ENCODE measurements around the gene P2RY14.
"Not testable (repeated sequence)": the region's sequence is repeated elsewhere in the genome, so short reads cannot be mapped to it uniquely, and the experiment has no call there.

The P2RY14 gene

GRCh38 chr3:151195826-151196225 lies 82.5 kb downstream of the P2RY14 start:
- no peak overlapping the region for H3K9ac ChIP-seq (ENCODE audit: low read depth, low read length)
- H3K4me3 ChIP-seq (ENCODE audit: low read depth, low read length) = no peak overlapping the region
- H3K27me3 ChIP-seq (ENCODE audit: control insufficient read depth, insufficient read depth, low read length) = no peaks in the 10 kb centered on the region
- no peaks in the 10 kb centered on the region for H3K36me3 ChIP-seq (ENCODE audit: control insufficient read depth, insufficient read depth, low read length)
- H3K4me1 ChIP-seq (ENCODE audit: control insufficient read depth, insufficient read depth, low read length) = no peaks in the 10 kb centered on the region
- H3K9me3 ChIP-seq (ENCODE audit: control insufficient read depth, insufficient read depth, low read length) = no peaks in the 10 kb centered on the region

DNA sequence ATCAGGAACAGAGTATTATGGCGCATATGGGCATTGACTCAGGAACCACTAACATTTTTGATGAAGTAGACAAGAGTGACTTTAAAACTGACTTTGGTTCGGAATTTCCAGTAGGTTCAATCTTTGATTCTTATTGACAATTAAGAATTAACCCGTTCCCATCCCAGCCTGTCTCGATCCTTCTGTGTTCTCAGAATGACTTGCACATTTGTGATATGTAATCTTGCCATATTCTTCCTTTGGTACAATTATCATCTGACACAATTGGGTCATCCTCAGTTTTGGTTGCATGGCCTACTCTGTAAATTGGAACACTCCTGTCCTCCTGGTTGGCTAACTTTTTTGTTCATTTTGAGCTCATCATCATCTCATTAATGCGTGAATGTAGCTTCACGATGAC lies 85.8 kb downstream of the P2RY14 start:
- H3K9me3 ChIP-seq (ENCODE audit: control insufficient read depth, insufficient read depth, low read length) = no peaks in the 10 kb centered on the region
- no peaks in the 10 kb centered on the region for H3K4me1 ChIP-seq (ENCODE audit: control insufficient read depth, insufficient read depth, low read length)
- H3K36me3 ChIP-seq (ENCODE audit: control insufficient read depth, insufficient read depth, low read length) = no peaks in the 10 kb centered on the region
- H3K9ac ChIP-seq (ENCODE audit: low read depth, low read length) = no peak overlapping the region
- H3K27me3 ChIP-seq (ENCODE audit: control insufficient read depth, insufficient read depth, low read length) = no peaks in the 10 kb centered on the region
- H3K4me3 ChIP-seq (ENCODE audit: low read depth, low read length) = no peak overlapping the region

DNA sequence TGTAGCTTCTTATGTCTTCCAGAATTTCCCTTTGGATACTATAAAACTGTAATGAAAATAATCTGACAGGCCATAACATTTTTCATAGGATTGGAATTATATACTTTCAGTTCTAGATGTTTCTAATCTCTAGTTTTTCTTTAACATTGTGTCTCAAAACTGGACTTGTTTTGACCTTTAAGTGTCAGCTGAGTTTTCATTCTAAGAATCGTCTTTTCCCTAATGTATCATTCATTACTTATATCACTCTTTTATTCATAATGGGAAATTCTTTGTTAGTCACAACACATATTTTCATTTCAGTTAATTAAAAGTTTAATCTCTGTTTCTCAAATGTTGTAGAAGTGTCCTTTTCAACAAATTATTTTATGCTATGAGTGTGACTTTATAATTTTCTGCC lies 87.2 kb downstream of the P2RY14 start:
- H3K9ac ChIP-seq (ENCODE audit: low read depth, low read length) = no peak overlapping the region
- H3K4me1 ChIP-seq (ENCODE audit: control insufficient read depth, insufficient read depth, low read length) = no peaks in the 10 kb centered on the region
- H3K36me3 ChIP-seq (ENCODE audit: control insufficient read depth, insufficient read depth, low read length) = no peaks in the 10 kb centered on the region
- H3K9me3 ChIP-seq (ENCODE audit: control insufficient read depth, insufficient read depth, low read length) = no peaks in the 10 kb centered on the region
- H3K4me3 ChIP-seq (ENCODE audit: low read depth, low read length) = no peak overlapping the region
- no peaks in the 10 kb centered on the region for H3K27me3 ChIP-seq (ENCODE audit: control insufficient read depth, insufficient read depth, low read length)

- H3K4me3 ChIP-seq (ENCODE audit: low read depth, low read length) = no peak overlapping the region
- H3K36me3 ChIP-seq (ENCODE audit: control insufficient read depth, insufficient read depth, low read length) = no peaks in the 10 kb centered on the region
- H3K27me3 ChIP-seq (ENCODE audit: control insufficient read depth, insufficient read depth, low read length) = no peaks in the 10 kb centered on the region
- H3K9ac ChIP-seq (ENCODE audit: low read depth, low read length) = no peak overlapping the region
- H3K9me3 ChIP-seq (ENCODE audit: control insufficient read depth, insufficient read depth, low read length) = no peaks in the 10 kb centered on the region
- no peaks in the 10 kb centered on the region for H3K4me1 ChIP-seq (ENCODE audit: control insufficient read depth, insufficient read depth, low read length)
Measured at GRCh38 chr3:151183265-151183671, 95.1 kb downstream of the P2RY14 start.

GRCh38 chr3:151182349-151183079 lies 95.8 kb downstream of the P2RY14 start:
- Histone ChIP-seq H3K4me3 (ENCODE audit: low read depth, low read length) (no peak overlapping the region), H3K36me3 (ENCODE audit: control insufficient read depth, insufficient read depth, low read length) (no peaks in the 10 kb centered on the region), H3K9ac (ENCODE audit: low read depth, low read length) (no peak overlapping the region), H3K4me1 (ENCODE audit: control insufficient read depth, insufficient read depth, low read length) (no peaks in the 10 kb centered on the region), H3K27me3 (ENCODE audit: control insufficient read depth, insufficient read depth, low read length) (no peaks in the 10 kb centered on the region), H3K9me3 (ENCODE audit: control insufficient read depth, insufficient read depth, low read length) (no peaks in the 10 kb centered on the region)

DNA sequence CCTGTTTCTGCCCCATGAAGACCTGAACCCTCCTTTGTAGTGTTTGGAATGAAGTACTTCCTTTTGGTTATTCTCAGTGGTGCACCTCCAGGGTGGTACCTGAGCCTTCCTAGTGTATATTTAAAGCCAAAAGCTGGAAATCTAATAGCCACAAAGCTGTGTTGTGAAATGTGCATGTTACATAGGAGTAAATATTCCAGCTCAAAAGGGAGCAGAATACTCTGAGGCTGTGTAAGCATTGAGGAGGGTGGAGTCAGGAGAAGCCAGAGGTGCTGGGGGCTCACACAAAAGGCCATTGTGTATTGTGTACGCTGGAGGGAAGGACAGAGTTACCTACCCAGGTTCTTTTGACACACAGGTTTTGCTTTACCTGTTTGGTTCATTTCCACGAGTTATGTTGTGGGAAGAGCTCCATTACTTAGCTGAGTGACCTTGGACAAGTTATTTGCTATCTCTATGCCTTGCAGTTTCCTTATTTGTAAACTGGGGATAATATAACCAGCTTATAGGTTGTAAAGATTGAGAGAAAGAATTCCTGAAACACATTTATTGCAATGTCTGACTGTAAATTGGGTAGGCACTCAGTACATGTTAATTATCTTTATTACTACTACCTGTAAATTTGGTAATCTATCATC lies 100.0 kb downstream of the P2RY14 start:
- Histone ChIP-seq H3K36me3 (ENCODE audit: control insufficient read depth, insufficient read depth, low read length) (no peaks in the 10 kb centered on the region), H3K4me1 (ENCODE audit: control insufficient read depth, insufficient read depth, low read length) (no peaks in the 10 kb centered on the region), H3K9me3 (ENCODE audit: control insufficient read depth, insufficient read depth, low read length) (no peaks in the 10 kb centered on the region), H3K9ac (ENCODE audit: low read depth, low read length) (no peak overlapping the region), H3K4me3 (ENCODE audit: low read depth, low read length) (no peak overlapping the region), H3K27me3 (ENCODE audit: control insufficient read depth, insufficient read depth, low read length) (no peaks in the 10 kb centered on the region)

DNA sequence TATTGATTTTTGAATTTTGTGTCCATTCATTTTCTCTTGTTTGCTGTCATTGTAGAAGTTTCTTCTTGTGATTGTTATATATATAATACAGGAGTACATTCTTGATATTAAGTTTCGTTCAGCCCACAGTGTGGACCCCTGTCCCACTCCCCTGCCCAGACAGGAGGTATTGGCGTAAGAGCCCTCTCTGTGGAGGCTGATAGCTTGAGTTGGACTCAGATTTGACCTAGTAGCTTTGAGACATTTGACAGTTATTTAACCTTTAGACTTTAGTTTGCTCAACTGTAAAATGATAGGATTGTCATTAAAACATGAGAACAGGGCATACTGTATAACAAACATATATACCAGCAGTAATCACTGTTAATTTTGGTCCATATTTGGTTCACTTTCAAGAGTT lies 102.4 kb downstream of the P2RY14 start:
- no peak overlapping the region for H3K9ac ChIP-seq (ENCODE audit: low read depth, low read length)
- no peaks in the 10 kb centered on the region for H3K4me1 ChIP-seq (ENCODE audit: control insufficient read depth, insufficient read depth, low read length)
- no peaks in the 10 kb centered on the region for H3K27me3 ChIP-seq (ENCODE audit: control insufficient read depth, insufficient read depth, low read length)
- H3K9me3 ChIP-seq (ENCODE audit: control insufficient read depth, insufficient read depth, low read length) = no peaks in the 10 kb centered on the region
- H3K36me3 ChIP-seq (ENCODE audit: control insufficient read depth, insufficient read depth, low read length) = no peaks in the 10 kb centered on the region
- H3K4me3 ChIP-seq (ENCODE audit: low read depth, low read length) = no peak overlapping the region

DNA sequence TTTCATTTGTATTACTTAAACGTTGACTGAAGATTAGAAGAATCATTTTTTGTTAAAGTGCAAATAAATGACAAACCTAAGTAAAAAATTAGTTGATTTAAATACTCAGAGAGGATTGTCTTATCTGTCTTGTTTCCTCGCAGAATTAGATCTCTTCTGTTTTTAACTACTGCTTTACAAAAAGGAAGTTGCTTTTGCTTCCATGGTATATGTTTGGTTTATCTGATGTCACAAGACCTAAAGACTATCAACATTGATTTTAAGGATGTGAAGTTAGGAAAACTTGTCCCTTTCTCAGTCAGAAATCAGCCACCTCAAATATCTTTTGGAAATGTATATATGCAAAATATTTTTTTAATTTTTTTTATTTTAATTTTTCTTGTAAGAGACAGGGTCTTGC lies 104.0 kb downstream of the P2RY14 start:
- Histone ChIP-seq H3K4me3 (ENCODE audit: low read depth, low read length) (no peak overlapping the region), H3K9ac (ENCODE audit: low read depth, low read length) (no peak overlapping the region), H3K36me3 (ENCODE audit: control insufficient read depth, insufficient read depth, low read length) (no peaks in the 10 kb centered on the region), H3K27me3 (ENCODE audit: control insufficient read depth, insufficient read depth, low read length) (no peaks in the 10 kb centered on the region), H3K4me1 (ENCODE audit: control insufficient read depth, insufficient read depth, low read length) (no peaks in the 10 kb centered on the region), H3K9me3 (ENCODE audit: control insufficient read depth, insufficient read depth, low read length) (no peaks in the 10 kb centered on the region)

DNA sequence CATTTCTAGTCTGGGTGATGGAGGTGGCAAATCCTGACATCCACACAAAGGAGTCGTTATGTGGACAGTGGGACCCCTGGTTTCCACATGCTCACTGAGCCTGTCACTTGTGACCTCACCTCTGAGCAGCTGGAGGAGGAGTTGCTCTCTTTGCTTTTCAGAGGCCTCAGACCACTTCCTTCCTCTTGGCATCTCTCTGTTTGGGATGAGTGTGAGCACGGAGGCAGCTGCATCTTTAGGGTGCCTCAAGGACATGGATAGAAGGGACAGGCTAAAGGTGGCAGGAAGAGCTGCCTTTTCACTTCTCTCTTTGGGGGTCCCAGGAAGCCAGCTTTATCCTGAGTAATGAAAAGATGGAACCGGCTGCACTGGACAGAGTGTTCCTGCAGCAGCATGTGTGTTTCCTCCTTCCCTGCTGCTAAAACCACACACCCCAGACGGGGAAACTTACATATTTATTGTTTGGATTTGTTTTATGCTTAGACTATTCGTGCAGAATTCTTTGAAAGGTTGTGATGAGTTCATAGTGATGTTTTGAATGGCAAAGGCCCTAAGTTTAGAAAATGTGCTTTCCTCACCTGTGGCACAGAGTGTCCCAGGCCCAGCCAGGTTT lies 107.1 kb downstream of the P2RY14 start:
- no peaks in the 10 kb centered on the region for H3K9me3 ChIP-seq (ENCODE audit: control insufficient read depth, insufficient read depth, low read length)
- no peaks in the 10 kb centered on the region for H3K4me1 ChIP-seq (ENCODE audit: control insufficient read depth, insufficient read depth, low read length)

DNA sequence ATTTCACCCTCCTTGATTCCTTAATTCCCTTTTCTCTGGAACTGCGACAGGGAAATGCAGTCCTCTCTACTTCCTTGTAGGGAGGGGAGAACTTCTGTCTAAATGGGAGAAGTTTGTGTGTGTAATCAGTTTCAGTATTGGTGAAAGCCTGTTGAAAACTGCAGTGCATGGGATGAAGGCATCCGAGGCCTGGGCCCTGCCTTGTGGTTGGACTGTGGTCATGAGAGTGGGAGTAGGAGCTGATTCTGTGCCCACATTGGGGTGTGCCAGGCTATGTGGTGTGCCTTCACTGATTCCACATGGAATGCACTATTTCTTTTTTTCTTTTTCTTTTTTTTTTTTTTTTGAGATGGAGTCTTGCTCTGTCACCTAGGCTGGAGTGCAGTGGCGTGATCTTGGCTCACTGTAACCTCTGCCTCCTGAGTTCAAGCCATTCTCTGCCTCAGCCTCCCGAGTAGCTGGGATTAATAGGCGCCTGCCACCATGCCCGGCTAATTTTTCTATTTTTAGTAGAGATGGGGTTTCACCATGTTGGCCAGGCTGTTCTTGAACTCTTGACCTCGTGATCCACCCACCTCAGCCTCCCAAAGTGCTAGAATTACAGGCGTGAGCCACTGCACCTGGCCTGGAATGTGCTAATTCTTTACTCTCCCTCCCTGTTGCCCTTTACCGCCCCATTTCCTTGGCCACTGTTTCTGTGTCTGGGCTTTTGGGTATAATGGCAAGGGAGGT lies 108.2 kb downstream of the P2RY14 start:
- H3K36me3 ChIP-seq (ENCODE audit: control insufficient read depth, insufficient read depth, low read length); H3K4me1 ChIP-seq (ENCODE audit: control insufficient read depth, insufficient read depth, low read length); H3K9me3 ChIP-seq (ENCODE audit: control insufficient read depth, insufficient read depth, low read length); H3K27me3 ChIP-seq (ENCODE audit: control insufficient read depth, insufficient read depth, low read length); H3K4me3 ChIP-seq (ENCODE audit: low read depth, low read length); H3K9ac ChIP-seq (ENCODE audit: low read depth, low read length): not testable (repeated sequence)

More for the DNA sequence above, 107.1 kb downstream of the P2RY14 start:
- no peaks in the 10 kb centered on the region for H3K36me3 ChIP-seq (ENCODE audit: control insufficient read depth, insufficient read depth, low read length)
- H3K27me3 ChIP-seq (ENCODE audit: control insufficient read depth, insufficient read depth, low read length) = no peaks in the 10 kb centered on the region
- no peak overlapping the region for H3K4me3 ChIP-seq (ENCODE audit: low read depth, low read length)
- H3K9ac ChIP-seq (ENCODE audit: low read depth, low read length) = no peak overlapping the region

GRCh38 chr3:151169262-151169947 lies 108.9 kb downstream of the P2RY14 start:
- Histone ChIP-seq H3K9me3 (ENCODE audit: control insufficient read depth, insufficient read depth, low read length) (no peaks in the 10 kb centered on the region), H3K9ac (ENCODE audit: low read depth, low read length) (no peak overlapping the region)

More at GRCh38 chr3:151169262-151169947, 108.9 kb downstream of the P2RY14 start:
- Histone ChIP-seq H3K4me1 (ENCODE audit: control insufficient read depth, insufficient read depth, low read length) (no peaks in the 10 kb centered on the region), H3K36me3 (ENCODE audit: control insufficient read depth, insufficient read depth, low read length) (no peaks in the 10 kb centered on the region), H3K27me3 (ENCODE audit: control insufficient read depth, insufficient read depth, low read length) (no peaks in the 10 kb centered on the region), H3K4me3 (ENCODE audit: low read depth, low read length) (no peak overlapping the region)

Measured in iPS-15b (cell line).